ENCODE data around the gene PEX5L.

Gene PEX5L

GRCh38 chr3:179955286-179955685 lies 81.5 kb downstream of the PEX5L start:
- no peak for DNase-seq

GRCh38 chr3:179953993-179954870 lies 82.5 kb downstream of the PEX5L start:
- peak; percentile 35 for DNase-seq

- no peak for DNase-seq
Observed at GRCh38 chr3:179950840-179951239, 85.9 kb downstream of the PEX5L start.

GRCh38 chr3:179949869-179950268 lies 86.9 kb downstream of the PEX5L start:
- no peak for DNase-seq

- no peak for DNase-seq
Observed at GRCh38 chr3:179949412-179949811, 87.3 kb downstream of the PEX5L start.

GRCh38 chr3:179948740-179949139 lies 88.0 kb downstream of the PEX5L start:
- DNase-seq = no peak

- DNase-seq = no peak
Observed at GRCh38 chr3:179945569-179945968, 91.2 kb downstream of the PEX5L start.

- peak; percentile 71 for DNase-seq
Observed at GRCh38 chr3:179943117-179943880, 93.4 kb downstream of the PEX5L start.

GRCh38 chr3:179942553-179943075 lies 94.1 kb downstream of the PEX5L start:
- no peak for DNase-seq

- no peak for DNase-seq
Observed at GRCh38 chr3:179935710-179936109, 101.0 kb downstream of the PEX5L start.

GRCh38 chr3:179933914-179934313 lies 102.8 kb downstream of the PEX5L start:
- DNase-seq = no peak

GRCh38 chr3:179933080-179933479 lies 103.7 kb downstream of the PEX5L start:
- DNase-seq = no peak

- no peak for DNase-seq
Observed at GRCh38 chr3:179932674-179933073, 104.1 kb downstream of the PEX5L start.

GRCh38 chr3:179929091-179929529 lies 107.6 kb downstream of the PEX5L start:
- DNase-seq = peak; percentile 69

GRCh38 chr3:179927191-179927590 lies 109.5 kb downstream of the PEX5L start:
- DNase-seq = no peak

GRCh38 chr3:179921951-179922350 lies 114.8 kb downstream of the PEX5L start:
- DNase-seq = no peak

- DNase-seq = peak; percentile 50
Observed at GRCh38 chr3:179921500-179921899, 115.2 kb downstream of the PEX5L start.

GRCh38 chr3:179907784-179908482 lies 128.8 kb downstream of the PEX5L start:
- DNase-seq = no peak

- no peak for DNase-seq
Observed at GRCh38 chr3:179902061-179902460, 134.7 kb downstream of the PEX5L start.

GRCh38 chr3:179898024-179898423 lies 138.7 kb downstream of the PEX5L start:
- DNase-seq = no peak

- DNase-seq = no peak
Observed at GRCh38 chr3:179897231-179897630, 139.5 kb downstream of the PEX5L start.

GRCh38 chr3:179896507-179896906 lies 140.2 kb downstream of the PEX5L start:
- no peak for DNase-seq

GRCh38 chr3:179895330-179895729 lies 141.4 kb downstream of the PEX5L start:
- DNase-seq = no peak

All from midbrain (tissue), 1 donor.